Upper lobe of left lung (tissue), 6 donors: ENCODE measurements around the gene RUNX2. TPM values are rescaled to one million over a fixed set of nuclear protein-coding genes. Genes with fewer than 3 reads are reported as not detected.

Experiments used
- ATAC-seq, 2 donors: fragments of 200-7000 bp; cut with Tn5 transposase; one replicate each; pipeline ENCODE4 v1.9.1; 2022; ENCODE audit warnings: mild to moderate bottlenecking in 2 of 2, moderate library complexity in 2 of 2; ENCODE audit not compliant: low FRiP score in 2 of 2
- DNase-seq, 2 donors: peaks; one replicate each; pipeline ENCODE4 v3.0.0-alpha.2; 2019 to 2020
- H3K27ac ChIP-seq, 4 donors: fragments of 200-600 bp; sonication (generic); one replicate each; pipeline ENCODE4 v1.5.1; 2016 to 2019
- H3K27me3 ChIP-seq, 4 donors: fragments of 200-600 bp; sonication (generic); one replicate each; pipeline ENCODE4 v1.5.1; 2017 to 2019
- H3K36me3 ChIP-seq, 4 donors: fragments of 200-600 bp; sonication (generic); one replicate each; pipeline ENCODE4 v1.5.1; 2016 to 2019
- H3K4me1 ChIP-seq, 4 donors: fragments of 200-600 bp; sonication (generic); one replicate each; pipeline ENCODE4 v1.5.1; 2018 to 2019
- H3K4me3 ChIP-seq, 4 donors: fragments of 200-600 bp; sonication (generic); one replicate each; pipeline ENCODE4 v1.5.1; 2017 to 2019; ENCODE audit warnings: mild to moderate bottlenecking in 2 of 4, moderate library complexity in 1 of 4
- H3K9me3 ChIP-seq, 4 donors: fragments of 200-600 bp; sonication (generic); one replicate each; pipeline ENCODE4 v1.5.1; 2018 to 2019
- EP300 ChIP-seq, 4 donors: sonication (generic); formaldehyde crosslinking; IDR thresholded peaks; one replicate each; pipeline ENCODE4 v1.5.1; 2017; ENCODE audit warnings: antibody characterized with exemption in 4 of 4, control low read depth in 2 of 4
- POLR2A ChIP-seq, 4 donors: fragments of 450-650 bp; IDR thresholded peaks; one replicate each; pipeline ENCODE4 v1.5.1; 2016 to 2017; ENCODE audit warnings: antibody characterized with exemption in 4 of 4, mild to moderate bottlenecking in 2 of 4
- POLR2AphosphoS5 ChIP-seq, 2 donors: sonication (generic); formaldehyde crosslinking; IDR thresholded peaks; one replicate each; pipeline ENCODE4 v1.5.1; 2017; ENCODE audit warnings: antibody characterized with exemption in 2 of 2
- WGBS, 2 donors: methylation state at CpG; one replicate each; pipeline ENCODE4 v1.1.5; 2017 to 2018; 5-methylcytosine and 5-hydroxymethylcytosine counted together
- total RNA-seq, 6 donors: library from RNA; depleted of rRNA in 4 of 6; stranded (reverse); fragments of >200 nt in 4 of 6; gene quantifications; one replicate each; pipeline versions ENCODE4 v1.1.0 to v1.2.1, GENCODE V29; 2016 to 2021
- TF ChIP-seq, protein P1 (sequence below), 6 experiments: fragments of 450-650 bp in 4 of 6; fragments of 200-600 bp in 2 of 6; sonication (generic) in 2 of 6; IDR thresholded peaks; one replicate each; pipeline ENCODE4 v1.5.1; 2016 to 2019; ENCODE audit warnings: antibody characterized with exemption in 6 of 6
- donor health status: DM: no; HTN: no; CAD: no; lungs with moderate emphysema.
- donor health status: DM: no; HTN: yes; CAD: no; lungs with severe emphysema.

The RUNX2 gene
- total RNA-seq, 6 donors from 2014 or later: 2.6 to 12.2 (median 5.5) TPM

DNA sequence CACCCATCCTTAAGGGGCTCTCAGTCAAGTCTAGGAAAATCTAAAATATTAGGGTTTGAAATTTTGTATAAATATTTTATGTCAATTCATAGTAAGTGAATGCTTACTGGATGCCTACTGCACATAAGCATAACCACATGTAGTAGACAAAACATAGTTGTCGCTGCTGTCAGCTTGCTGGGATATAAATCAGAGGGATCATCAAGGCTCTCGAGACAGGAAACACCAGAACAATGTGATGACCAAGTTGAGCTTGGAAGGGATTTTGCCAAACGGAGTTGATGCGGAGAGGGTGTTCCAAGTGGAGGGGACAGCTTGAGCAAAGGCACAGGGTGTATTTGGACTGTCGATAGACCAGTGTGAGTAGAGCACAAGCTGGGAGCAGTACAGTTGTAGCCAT is 155.4 kb downstream of the RUNX2 start:
- DNase-seq (no peak), ATAC-seq (no peak)
- no peak overlapping the region for H3K4me3 ChIP-seq
- no peak overlapping the region for H3K27ac ChIP-seq
- no peaks in the 10 kb centered on the region for H3K36me3 ChIP-seq
- 80 to 81% methylated on average over 5 of the region's 5 CpGs for WGBS, 2 donors
- peaks cover 0 to 21% (median 13%) of the 10 kb centered on the region in 4 donors for H3K4me1 ChIP-seq
- no peaks in the 10 kb centered on the region for H3K9me3 ChIP-seq
- TF ChIP-seq, protein P1, sequence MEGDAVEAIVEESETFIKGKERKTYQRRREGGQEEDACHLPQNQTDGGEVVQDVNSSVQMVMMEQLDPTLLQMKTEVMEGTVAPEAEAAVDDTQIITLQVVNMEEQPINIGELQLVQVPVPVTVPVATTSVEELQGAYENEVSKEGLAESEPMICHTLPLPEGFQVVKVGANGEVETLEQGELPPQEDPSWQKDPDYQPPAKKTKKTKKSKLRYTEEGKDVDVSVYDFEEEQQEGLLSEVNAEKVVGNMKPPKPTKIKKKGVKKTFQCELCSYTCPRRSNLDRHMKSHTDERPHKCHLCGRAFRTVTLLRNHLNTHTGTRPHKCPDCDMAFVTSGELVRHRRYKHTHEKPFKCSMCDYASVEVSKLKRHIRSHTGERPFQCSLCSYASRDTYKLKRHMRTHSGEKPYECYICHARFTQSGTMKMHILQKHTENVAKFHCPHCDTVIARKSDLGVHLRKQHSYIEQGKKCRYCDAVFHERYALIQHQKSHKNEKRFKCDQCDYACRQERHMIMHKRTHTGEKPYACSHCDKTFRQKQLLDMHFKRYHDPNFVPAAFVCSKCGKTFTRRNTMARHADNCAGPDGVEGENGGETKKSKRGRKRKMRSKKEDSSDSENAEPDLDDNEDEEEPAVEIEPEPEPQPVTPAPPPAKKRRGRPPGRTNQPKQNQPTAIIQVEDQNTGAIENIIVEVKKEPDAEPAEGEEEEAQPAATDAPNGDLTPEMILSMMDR (IDR thresholded peaks at IDR 0.05): no peak
- TF ChIP-seq POLR2AphosphoS5 (IDR thresholded peaks at IDR 0.05) (no peak), EP300 (IDR thresholded peaks at IDR 0.05) (no peak), POLR2A (IDR thresholded peaks at IDR 0.05) (no peak)
- H3K27me3 ChIP-seq: no peaks in the 10 kb centered on the region

DNA sequence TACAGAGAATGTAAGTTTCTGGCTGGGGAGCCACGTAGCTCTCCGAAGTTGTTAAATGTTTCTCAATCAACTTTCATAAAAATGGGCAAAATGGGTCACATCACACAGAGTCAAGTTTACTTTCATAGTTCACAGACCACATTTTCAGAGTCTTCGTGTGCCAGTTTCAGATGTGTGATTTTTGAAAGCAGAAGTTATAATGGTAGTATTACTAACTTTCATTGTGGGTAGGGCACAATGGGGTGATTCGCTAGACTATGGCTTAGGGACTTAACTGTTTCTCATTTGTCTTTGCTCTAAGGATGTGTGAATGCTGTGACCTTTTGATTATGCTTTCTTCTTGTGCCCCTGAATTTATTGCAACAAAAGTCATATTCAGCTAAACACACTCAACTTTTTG is 158.6 kb downstream of the RUNX2 start:
- no peak for ATAC-seq
- 74 to 77% methylated on average over 4 of the region's 4 CpGs for WGBS, 2 donors
- no peak for TF ChIP-seq POLR2A (IDR thresholded peaks at IDR 0.05)
- no peak for TF ChIP-seq EP300 (IDR thresholded peaks at IDR 0.05)
- TF ChIP-seq, protein P1 (IDR thresholded peaks at IDR 0.05): no peak
- TF ChIP-seq POLR2AphosphoS5 (IDR thresholded peaks at IDR 0.05): no peak

DNA sequence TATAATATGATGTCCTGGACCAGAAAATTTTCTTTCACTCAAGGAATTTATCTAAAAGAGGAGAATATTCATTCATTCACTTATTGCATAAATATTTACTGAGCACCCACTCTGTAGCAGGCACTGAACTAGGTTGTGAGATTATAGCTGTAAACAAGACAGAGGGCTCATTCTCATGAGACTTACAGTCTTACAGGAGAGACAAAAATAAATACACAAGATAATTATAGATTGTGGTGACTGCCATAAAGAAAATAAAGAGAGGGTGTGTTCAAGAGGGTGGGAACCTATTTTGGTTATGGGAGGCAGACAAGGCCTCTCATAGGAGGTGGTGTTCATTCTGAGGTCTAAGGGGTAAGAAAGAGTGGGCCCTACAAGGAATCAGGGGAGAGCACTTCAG is 159.5 kb downstream of the RUNX2 start:
- H3K4me3 ChIP-seq: no peak overlapping the region
- no peaks in the 10 kb centered on the region for H3K36me3 ChIP-seq
- H3K27me3 ChIP-seq: no peaks in the 10 kb centered on the region
- DNase-seq (no peak), ATAC-seq (no peak)
- H3K4me1 ChIP-seq: peaks cover 0 to 3% (median 0%) of the 10 kb centered on the region in 4 donors
- no peak overlapping the region for H3K27ac ChIP-seq
- TF ChIP-seq, protein P1 (IDR thresholded peaks at IDR 0.05): no peak
- TF ChIP-seq POLR2A (IDR thresholded peaks at IDR 0.05) (no peak), EP300 (IDR thresholded peaks at IDR 0.05) (no peak), POLR2AphosphoS5 (IDR thresholded peaks at IDR 0.05) (no peak)
- H3K9me3 ChIP-seq: no peaks in the 10 kb centered on the region

More for the DNA sequence above, 158.6 kb downstream of the RUNX2 start:
- Histone ChIP-seq H3K27ac (no peak overlapping the region), H3K9me3 (no peaks in the 10 kb centered on the region), H3K4me3 (no peak overlapping the region), H3K27me3 (no peaks in the 10 kb centered on the region), H3K4me1 (peaks cover 0 to 3% (median 0%) of the 10 kb centered on the region in 4 donors), H3K36me3 (no peaks in the 10 kb centered on the region)
- no peak for DNase-seq

DNA sequence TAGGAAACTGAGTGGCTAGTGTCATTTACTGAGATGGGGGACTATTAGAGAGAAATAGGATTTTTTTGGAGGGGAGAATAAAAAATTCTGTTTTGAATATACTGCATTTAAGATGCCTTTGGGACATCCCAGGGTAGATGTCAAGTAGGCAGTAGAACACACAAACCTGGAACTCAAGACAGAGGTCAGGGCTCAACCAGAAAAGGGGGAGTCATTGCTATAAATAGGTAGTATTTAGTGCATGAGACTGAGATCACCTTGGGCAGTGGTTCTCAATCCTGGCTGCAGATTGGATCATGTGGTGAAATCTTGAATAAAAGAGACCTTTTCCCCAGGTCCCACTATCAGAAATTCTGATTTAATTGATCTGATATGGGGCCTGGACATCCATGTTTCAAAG is 160.1 kb downstream of the RUNX2 start:
- TF ChIP-seq POLR2A (IDR thresholded peaks at IDR 0.05) (no peak), EP300 (IDR thresholded peaks at IDR 0.05) (no peak), POLR2AphosphoS5 (IDR thresholded peaks at IDR 0.05) (no peak)
- TF ChIP-seq, protein P1 (IDR thresholded peaks at IDR 0.05): no peak
- no peak for ATAC-seq
- no peak for DNase-seq
- no peak overlapping the region for H3K27ac ChIP-seq
- no peaks in the 10 kb centered on the region for H3K36me3 ChIP-seq
- H3K9me3 ChIP-seq: no peaks in the 10 kb centered on the region
- no peaks in the 10 kb centered on the region for H3K4me1 ChIP-seq
- no peaks in the 10 kb centered on the region for H3K27me3 ChIP-seq
- no peak overlapping the region for H3K4me3 ChIP-seq

DNA sequence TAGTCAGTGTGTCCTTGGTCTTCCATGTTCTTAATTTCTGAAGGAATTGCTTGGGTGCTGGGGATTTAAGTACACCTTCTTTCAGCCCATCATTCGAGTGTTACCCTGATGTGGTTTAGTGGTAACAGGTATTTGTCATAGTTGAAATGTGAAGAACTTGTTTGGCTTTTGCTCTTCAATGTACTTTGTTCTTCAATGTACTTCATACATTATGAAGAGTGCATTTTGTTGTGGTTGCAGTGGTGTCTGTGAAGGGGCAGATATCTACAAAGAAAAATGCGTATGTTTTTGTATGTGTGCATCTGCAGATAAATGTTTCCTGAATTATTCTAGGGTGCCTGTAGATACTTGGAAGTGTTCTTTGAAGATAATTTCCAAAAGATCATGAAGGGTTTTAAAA is 160.8 kb downstream of the RUNX2 start:
- H3K9me3 ChIP-seq: no peaks in the 10 kb centered on the region
- no peak for TF ChIP-seq POLR2AphosphoS5 (IDR thresholded peaks at IDR 0.05)
- TF ChIP-seq, protein P1 (IDR thresholded peaks at IDR 0.05): no peak
- no peak for TF ChIP-seq POLR2A (IDR thresholded peaks at IDR 0.05)
- no peak for TF ChIP-seq EP300 (IDR thresholded peaks at IDR 0.05)
- H3K27ac ChIP-seq: no peak overlapping the region
- no peak for ATAC-seq
- no peak overlapping the region for H3K4me3 ChIP-seq
- WGBS, 2 donors: 87 to 90% methylated on average over 2 of the region's 2 CpGs
- no peak for DNase-seq
- no peaks in the 10 kb centered on the region for H3K36me3 ChIP-seq
- no peaks in the 10 kb centered on the region for H3K27me3 ChIP-seq
- H3K4me1 ChIP-seq: no peaks in the 10 kb centered on the region
